Stimulated activated CD4-positive, alpha-beta T cell treated with anti-CD3 and anti-CD28 coated beads, Interleukin-1b, Interleukin-23, amount 100 ng/mL, for 4 hours (primary cell): ENCODE data around the gene MAN2B2.
"Not testable (repeated sequence)": the region's sequence is repeated elsewhere in the genome, so short reads cannot be mapped to it uniquely, and the experiment has no call there.

ENCODE experiments used
- DNase-seq, 2 donors: peaks; one replicate each; pipeline ENCODE4 v3.0.0-alpha.2; 2020; ENCODE audit warnings: low read depth in 2 of 2

MAN2B2 gene

DNA sequence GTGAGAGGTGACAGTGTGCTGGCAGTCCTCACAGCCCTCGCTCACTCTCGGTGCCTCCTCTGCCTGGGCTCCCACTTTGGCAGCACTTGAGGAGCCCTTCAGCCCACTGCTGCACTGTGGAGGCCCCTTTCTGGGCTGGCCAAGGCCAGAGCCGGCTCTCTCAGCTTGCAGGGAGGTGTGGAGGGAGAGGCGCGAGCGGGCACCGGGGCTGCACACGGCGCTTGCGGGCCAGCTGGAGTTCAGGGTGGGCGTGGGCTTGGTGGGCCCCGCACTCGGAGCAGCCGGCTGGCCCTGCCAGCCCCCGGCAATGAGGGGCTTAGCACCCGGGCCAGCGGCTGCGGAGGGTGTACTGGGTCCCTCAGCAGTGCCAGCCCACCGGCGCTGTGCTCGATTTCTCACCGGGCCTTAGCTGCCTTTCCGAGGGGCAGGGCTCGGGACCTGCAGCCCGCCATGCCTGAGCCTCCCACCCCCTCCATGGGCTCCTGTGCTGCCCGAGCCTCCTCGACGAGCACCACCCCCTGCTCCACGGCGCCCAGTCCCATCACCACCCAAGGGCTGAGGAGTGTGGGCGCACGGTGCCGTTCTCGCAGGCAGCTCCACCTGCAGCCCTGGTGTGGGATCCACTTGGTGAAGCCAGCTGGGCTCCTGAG lies 97.7 kb downstream of the MAN2B2 start:
- DNase-seq, result not testable (repeated sequence)
